Stimulated activated CD4-positive, alpha-beta T cell treated with anti-CD3 and anti-CD28 coated beads, Interleukin-4, amount 100 ng/mL, for 4 hours (primary cell): ENCODE results near the gene LDLRAD4.

ENCODE experiments used
- DNase-seq, 2 experiments: peaks; one replicate each; pipeline ENCODE4 v3.0.0-alpha.2; 2020

LDLRAD4 gene

DNA sequence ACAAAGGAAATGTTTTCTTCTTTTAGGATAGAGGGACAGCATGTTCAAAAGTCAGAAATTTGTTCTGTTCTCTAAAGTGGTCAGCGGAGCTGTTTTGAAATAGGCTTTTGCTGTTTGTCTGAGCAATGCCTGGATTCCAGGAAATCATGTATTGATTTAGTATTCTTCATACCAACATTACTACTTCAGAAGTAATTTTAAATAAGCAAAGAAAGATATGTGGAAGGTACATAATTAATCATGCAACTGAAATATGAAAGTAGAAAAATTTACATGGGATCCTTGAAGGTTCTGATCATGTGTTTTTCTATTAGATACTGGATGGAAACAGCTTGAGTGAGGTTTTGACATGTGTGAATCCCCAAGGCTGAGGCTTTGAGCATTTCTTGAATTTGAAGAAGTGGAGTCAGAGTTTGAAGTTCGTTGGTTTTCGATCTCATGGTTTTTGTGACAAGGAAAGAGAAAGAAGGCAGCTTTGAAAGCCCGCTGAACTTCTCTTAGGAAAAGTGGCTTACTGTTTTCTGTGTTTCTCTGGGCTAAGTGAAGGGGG lies 220.0 kb downstream of the LDLRAD4 start:
- DNase-seq, result no peak

DNA sequence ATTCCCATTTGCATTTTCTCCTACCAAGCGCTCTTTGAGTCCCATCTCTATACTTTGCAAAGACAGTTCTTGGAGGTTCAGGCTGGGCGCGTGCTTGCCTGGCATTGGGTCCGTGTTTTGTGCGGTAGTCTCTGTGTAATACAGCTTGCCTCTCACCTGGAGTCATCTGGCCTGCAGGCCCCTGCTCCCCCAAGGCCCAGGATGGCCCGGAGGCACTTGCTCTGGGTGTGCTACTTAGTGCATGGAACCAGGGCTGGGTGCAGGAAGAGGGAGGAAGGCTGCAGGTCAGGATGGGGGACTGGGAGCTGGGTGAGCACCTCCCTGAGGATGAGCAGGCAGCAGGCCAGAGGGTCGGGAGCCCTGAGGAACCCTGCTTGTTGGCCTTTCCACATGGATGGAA lies 220.9 kb downstream of the LDLRAD4 start:
- DNase-seq, result no peak

DNA sequence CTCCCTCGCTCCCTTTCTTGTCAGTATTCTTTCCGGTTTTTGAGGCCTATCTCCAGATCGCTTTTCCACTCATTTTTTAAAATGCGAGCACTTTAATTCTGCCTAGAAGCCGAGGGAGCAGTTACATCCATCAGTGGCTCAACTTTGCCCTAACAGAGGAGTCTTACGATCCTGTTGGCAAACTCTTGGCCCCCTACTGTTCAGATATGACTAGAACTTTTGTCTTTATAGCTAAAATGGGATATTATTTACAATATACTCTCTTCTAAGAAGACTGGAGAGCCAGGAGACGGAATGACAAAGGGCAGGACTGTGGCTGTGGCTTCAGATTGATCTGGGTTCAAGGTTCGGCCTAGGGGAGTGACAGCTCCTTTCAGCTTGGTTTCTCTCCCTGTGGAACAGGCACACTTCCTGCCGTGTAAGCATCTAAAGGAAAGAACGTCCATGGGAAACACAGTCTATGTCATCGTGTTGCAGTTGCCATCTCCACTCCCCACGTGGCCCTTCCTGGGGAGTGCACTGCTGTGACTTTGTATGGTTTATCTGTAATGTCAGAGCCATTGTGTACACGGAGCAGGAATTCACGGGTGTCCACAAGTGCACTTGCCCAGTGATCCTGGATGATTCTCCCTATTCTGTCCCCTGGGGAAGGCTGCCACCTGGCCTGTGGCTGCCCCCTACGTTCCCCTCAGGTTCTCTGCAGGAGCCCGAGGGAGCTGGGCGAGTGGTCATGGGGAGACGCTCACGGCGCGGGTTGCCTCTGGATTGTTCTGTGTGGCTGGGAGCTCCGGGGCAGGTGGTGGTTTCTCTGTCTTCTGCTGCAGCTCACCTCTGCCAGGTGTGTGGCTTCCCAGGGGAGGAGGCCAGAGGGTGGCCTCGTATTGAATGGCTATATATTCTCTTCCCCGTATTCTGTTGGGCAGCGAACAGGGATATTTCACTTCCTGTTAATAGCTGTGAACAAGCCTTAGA lies 222.0 kb downstream of the LDLRAD4 start:
- no peak for DNase-seq

DNA sequence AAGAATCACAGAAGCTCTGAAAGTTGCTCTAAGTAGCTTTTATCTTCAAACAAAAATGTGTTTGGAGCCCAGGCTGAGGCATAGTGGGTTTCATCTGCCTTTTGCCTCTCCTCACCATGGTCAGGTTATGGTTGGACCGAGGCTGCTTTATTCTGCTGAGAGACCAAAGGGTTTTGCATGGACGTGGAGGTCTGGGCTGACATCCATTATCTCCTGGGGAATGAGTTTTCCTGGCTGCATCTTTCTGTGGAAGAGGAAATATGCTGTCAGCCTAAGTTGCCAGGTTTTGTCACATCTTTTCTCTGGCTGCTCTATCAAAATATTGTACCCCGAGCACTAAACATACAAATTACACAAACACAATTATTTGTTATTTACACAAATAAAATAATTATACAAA lies 223.2 kb downstream of the LDLRAD4 start:
- DNase-seq, result no peak

DNA sequence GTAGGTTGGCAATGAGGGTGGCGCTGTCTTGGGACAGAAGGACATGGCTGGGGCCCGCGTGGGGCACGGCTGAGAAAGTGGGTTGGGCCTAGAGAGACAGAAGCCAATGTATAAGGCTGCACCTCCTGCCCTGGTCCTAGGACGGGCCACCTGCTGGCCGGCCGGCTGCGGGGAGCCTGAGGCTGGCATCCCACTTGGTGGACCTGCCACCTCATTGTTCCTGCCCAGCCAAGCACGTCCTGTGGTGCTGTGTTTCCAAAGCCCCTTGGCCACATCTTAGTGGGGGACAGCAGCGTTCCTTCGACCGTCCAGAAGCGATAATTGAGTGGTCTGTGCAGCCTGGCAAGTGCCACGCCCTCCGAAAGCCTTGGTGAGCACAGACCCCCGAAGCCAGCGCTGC lies 223.9 kb downstream of the LDLRAD4 start:
- no peak for DNase-seq

DNA sequence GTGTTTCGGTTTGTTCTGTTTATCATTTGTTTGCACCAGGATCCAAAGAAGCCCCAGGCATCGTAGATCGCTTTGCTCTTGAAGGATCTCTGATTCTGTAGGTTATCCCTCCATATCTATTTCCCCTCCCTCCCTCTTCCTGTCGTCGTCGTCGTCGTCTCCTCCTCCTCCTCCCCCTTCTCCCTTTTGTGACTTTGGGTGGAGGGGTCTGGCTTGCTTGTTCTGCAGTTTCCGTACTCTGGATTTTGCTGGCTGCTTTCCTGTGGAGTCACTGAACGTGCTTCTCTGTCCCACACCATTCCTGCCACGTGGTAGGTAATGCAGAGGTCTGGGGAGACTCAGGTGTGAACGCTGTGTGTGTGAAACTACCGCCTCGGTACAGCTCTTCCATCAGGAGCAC lies 225.0 kb downstream of the LDLRAD4 start:
- DNase-seq, result no peak

DNA sequence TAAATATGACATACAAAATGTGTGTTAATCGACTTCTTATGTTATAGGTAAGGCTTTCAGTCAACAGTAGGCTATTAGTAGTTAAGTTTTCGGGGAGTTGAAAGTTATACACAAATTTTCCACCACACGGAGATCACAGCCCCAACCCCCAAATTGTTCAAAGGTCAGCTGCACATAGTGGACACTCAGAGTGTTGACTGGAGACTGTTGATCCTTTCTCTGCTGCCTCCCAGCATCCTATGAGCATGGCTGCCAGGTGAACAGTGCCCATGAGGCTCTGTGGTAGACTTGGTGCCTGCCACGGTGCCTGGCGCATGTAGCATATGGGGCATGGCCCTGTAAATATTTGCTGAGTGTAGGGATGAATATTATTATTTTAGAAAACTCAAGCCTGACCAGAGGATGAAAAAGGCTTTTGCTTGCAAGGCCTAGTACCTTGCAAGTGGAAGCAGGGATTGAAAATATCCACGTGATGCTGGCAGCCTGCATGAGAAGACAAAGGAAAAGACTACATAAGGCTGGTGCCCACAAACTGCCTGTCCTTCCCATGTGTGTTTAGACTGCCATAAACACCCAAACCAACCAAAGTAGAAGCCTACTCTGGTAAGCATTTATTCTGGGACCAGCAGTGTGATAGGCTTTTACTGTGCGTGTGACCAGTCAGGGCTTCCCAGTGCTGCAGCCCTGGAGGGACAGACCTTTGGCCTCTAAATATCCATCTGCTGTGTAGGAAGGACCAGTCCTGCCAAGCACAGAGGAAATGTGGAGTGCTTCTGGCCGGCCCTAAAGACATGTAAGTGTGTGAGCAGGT lies 226.1 kb downstream of the LDLRAD4 start:
- DNase-seq, result no peak

DNA sequence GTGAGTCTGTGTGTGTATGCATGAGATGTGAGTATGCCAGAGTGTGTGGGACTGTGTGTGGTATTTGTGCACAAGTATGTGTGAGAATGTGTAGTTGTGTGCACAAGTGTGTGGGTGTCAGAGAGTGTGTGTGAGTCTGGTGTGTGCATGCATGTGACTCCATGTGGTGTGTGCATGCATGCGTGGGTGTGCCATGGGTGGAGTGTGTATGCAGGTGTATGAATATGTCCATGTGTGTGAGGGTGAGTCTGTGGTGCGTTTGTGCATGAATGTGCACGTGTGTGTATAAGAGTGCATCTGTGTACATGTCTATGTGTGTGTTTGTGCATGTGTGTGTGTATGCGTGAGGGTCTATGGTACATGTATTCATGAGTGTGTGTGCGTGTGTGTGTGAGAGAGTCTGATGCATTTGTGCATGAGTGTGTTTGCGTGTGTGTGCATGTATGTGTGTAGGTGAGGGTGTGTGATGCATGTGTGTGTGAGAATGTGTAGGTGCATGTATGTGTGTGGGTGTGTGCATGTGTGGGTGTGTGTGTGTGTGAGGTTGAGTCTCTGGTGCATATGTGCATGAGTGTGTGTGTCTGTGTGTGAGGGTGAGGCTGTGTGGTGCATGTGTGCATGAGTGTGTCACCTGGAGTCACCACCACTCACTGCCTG lies 226.8 kb downstream of the LDLRAD4 start:
- DNase-seq, result no peak

DNA sequence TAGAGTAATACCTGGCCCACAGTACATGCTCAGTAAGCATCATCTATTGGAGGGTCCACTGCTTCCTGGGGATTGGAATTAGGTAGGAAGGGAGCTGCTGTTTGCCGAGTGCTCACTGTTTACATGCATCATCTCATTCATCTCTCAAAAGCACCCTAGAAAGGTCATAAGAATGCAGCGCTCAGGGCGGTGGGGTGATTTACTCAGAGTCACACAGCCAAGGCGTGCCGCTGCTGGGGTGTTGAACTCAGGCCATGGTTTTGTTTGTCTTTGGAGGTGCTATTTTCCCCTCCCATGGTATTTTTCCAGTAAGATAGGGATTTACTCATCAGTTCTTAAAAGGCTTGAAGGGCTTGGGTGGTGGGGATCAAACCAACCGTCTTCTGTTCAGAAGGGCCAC lies 227.5 kb downstream of the LDLRAD4 start:
- DNase-seq, result no peak

DNA sequence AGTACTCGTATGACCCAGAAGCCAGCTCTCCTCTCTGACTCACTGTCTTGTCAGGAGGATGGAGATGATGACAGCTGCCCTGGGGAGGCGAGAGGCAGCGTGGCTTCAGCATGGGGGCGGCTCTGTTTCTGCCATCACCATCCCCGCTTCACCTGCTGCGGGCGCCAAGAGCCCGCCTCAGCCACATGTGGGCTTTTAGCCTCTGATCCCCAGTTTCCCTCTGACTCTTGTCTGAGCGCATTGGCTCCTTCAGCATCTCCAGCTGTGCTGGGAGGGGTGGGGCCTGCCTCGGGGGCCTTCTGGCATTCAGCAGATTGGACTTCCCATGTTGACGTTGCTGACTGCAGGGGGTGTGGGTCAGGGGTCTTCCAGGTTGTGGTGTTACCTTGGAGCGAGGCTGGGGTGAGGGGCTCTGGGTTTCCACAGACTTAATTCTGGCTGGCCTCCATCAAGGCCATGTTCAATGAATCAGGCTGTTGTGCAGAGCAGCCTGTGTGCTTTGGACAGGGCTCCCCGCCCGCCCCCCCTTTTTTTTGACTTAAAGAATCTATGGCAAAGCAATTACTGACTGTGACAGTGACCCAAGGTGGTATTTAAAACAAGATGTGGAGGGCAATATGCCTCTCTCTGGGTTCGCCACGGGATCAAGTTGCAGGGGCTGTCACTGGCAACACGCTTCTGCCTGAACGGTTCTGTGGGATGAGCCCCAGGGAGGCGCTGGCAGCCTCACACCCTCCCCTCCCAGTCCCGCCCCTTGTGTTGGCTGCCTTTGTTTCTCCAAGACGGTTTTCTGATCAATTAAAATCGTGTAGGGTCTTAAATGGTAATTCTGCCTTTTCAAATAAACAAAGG lies 228.3 kb downstream of the LDLRAD4 start:
- DNase-seq, result peak in 1 of 2 experiments; percentile 26

DNA sequence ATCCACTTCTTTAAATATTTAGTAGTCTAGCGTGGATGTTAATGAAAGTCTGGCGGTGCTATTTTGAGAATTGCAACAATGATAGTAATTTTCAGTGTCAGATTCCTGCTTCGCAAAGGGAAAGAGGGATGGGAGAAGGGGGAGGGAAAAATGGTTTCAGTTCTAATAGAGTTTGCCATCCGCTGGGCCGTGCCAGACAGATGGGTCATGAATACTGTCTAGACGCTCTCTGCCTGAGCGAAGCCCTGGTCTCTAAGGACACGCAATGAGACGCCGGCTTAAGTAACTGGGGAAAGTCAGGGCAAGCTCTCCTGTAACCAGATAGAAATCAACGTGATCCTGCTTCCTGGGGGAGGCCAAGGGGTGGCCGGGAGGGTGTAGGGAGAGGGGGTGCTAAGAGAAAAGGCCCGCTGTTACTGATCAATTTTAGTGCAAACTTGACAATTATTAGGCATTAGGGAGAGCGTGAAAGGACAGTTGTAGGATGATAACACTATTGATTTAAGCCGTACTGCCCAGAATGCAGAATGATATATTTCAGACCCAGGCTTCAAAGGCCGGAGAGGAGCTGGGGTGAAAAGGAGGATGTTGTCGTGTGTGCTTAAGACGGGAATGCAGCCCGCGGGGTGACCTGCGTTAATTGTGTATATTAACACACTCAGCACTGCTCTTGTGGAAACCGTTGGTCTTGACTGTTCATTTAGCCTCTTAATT lies 229.2 kb downstream of the LDLRAD4 start:
- DNase-seq, result no peak

DNA sequence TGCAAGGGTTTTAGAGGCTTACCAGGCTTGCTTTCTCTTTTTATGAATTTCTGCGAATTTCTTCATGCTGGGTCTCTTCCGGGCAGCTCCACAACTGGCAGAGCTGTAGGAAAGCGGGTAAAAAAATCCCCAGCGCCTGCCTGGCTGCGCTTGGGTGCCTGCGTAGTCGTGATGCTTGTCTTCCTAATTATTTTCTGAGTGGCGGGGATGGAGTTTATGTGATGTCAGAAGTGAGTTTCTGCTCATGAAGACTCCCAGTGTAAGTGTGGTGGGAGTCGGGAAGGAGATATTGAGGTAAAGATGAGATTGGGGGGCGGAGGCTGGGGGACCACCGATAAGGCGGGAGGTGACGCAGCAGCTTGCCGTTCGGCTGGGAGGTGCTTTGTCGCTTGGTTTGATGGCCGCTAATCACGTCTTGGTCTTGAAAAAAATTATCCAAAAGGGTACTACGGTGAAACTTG lies 229.8 kb downstream of the LDLRAD4 start:
- DNase-seq, result no peak

DNA sequence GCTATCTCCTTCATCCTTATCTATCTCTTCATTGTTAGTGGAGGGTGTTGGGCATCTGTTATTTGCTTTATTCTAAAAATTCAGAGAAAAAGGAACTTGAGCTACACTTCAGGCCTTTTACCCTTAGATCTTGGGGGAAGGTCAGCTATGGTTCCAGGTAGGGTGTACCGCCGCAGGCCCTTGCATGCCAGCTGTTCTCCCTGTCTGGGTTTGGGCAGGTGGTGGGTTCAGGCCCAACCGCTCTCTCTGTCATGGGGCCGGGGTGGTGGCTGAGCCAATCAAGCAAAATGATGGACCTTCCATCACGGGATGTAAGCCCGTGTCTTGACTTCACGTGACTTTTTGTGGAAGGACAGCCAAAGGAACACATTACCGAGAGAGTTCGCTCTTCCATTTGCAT lies 231.1 kb downstream of the LDLRAD4 start:
- no peak for DNase-seq

DNA sequence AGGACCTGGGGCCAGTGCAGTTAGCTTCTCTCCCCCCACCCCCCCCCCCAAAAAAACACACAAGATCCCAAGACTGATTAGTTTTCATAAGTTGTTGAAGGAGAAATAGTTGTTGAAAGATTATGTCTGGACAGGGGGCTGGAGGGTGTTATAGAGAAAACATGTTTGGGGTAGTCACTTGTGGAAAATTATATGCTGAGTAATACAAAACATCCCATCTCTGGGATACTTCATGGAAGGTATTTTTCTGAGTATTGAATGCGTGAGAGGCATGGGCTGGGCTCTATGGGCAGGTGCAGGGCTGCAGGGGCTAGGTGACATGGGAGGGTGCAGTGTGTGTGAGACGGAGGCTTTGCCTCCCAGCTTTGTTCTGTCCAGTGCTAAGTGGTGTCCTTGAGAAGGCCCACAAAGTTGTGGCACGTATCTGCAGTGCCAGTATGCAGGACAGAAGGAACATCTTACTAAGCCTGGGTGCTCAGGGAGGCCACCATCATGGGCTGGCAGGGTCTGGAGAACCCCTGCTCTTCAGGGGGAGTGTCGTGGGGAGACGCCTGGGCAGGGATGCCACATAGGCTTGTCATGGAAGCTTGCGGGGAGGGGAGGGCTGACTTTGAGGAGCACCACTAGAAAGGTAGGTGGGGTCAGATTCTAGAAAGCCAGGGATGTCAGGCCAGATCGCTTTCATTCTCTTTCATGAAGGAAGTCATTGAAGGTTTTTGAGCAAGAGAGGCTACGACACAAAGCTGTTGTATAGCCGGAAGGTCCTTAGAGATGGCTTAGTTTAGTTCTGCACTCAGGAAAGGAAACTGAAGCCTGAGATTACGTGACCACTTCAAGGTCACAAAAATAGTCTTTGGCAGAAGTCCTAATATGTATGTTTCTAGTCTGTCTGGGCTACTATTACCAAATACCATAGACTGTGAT lies 232.0 kb downstream of the LDLRAD4 start:
- DNase-seq, result no peak

DNA sequence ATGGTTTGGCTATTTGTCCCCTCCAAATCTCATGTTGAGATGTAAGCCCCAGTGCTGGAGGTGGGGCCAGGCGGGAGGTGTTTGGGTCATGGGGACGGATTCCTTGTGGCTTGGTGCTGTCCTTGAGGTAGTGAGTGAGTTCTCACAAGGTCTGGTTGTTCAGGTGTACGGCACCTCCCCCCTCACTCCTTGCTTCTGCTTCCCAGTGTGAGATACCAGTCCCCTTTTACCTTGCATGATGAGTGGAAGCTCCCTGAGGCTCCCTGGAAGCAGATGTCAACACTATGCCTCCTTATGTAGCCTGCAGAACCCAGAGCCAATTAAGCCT lies 232.6 kb downstream of the LDLRAD4 start:
- no peak for DNase-seq

DNA sequence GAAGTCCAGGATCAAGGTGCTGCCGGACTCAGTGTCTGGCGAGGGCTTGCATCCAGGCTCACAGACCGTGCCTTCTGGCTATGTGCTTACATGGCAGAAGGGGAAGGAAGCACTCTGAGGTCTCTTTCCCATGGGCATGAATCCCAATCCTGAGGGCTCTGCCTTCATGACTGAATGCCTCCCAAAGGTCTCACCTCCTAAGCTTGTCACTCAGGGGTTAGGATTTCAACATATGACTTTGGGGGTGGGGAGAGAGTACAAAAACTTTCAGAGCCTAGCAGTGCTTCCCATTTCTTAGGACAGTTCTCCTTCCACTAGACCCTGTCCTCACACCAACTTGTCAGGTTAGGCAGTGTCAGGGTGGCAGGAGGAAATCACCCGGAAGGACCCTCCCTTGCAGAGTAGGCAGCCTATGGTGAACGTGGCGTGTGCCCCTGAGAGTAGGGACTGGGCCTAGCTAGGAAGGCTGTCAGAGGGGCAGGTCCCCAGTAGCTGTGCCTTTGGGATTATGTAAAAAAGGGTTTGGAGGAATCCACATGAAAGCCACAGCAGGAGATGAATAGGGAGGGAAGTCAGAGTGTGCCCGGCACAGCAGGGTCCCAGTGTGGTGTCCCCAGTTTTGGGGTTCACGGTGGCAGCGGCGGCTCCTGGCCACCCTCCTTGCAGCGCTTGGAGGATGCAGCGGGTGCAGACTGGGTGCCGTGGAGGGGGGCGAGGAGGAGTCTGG lies 233.3 kb downstream of the LDLRAD4 start:
- no peak for DNase-seq

DNA sequence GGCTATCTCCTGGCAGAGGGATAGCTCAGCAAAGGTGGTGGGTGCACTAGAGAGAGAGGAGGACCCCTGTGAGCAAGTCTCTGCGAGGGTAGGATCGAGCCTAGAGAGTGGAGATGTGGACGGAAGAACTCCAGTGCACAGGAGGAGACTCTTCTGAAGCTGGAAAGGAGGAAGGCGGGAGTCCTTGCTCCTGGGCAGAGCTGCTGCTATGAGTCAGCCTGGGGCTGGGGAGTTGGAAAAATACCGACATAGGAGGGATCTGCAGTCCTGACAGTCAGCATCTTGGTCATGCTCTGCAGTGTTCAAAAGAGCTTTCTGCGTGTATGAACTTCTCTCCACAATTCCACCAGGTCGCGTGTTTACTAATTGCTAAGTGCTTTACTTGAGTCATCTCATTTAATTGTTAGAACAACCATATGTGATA lies 233.8 kb downstream of the LDLRAD4 start:
- DNase-seq, result no peak

DNA sequence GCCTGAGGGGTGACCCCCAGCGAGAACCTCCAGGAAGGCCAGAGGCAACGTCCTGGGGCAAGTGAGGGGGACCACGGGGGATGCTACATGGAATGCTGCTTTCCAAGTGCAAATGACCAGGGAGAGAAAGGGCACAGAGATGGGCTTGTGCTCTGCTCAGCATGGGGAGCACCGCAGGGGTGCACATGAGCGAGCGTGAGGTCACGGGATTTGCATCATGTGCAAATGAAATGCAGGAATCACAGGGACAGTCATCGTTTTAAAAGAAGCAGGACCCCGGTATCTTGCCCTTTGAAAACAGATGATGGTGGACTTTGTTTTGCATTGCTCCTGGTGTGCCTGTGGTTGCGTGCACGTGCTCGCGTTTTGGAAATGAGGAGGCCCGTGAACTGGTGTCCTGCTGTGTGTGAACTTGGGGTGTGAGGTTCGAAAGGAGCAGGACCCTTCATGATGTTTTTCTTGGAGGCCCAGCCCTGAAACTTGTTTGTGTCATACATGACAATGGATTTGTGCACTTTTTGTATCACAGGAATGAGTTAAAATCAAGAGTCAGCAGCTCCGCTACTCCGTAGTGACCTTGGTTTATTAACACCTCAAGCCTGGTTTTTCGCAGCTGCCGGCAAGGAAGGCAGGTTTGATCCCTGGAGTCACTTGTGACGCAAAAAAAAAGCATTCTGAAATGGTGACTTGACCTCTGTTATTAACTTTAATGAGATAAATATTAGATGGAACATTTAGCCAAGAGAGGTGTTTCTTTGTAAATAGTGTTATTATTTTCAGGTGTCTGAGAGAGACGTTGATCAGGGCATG lies 234.5 kb downstream of the LDLRAD4 start:
- no peak for DNase-seq

DNA sequence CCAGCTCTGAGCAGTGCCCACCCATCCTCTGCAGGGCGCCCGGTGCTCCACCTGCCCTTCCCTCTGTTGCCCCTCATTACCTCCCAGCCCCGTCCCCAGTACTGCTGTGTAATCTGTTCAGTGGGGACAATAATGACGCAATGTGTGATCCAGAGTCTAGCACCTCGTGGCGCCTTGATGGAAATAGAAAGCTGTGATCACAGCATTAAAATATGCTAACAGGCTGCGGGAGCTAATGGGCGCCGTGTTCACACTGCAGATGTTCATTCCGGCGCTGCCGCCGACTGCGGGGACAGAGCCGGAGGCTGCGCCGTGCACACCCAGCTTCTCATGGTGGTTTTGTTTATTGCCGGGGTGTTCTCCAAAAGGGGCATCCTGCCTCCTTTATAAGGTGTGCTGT lies 235.2 kb downstream of the LDLRAD4 start:
- DNase-seq, result no peak
